Measurements from ENCODE around the gene PGPEP1.

Gene PGPEP1

DNA sequence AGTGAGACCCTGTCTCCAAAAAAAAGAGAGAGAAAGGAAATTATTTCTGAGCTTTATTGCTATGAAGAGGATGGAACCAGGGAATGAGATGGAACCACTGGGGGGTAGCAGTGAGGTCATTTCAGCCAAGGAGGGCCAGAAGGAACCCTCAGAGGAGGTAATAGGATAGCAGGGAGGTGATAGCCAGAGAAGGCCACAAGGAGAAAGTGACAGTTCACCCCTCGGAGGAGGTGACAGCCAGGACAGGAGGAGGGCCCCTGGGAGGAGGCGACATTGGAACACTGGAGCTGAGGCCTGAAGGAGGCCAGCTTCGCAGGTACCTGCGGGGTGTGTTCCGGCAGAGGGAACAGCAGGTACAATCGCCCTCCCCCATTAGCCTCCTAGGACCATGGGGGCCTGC, 675 bp upstream of the PGPEP1 start:
- Histone ChIP-seq H3K36me3 (no peaks in the 10 kb centered on the region), H3K27ac (no peak overlapping the region), H3K27me3 (ENCODE audit: insufficient read depth, low read depth, severe bottlenecking) (no peaks in the 10 kb centered on the region), H3K9me3 (ENCODE audit: severe bottlenecking) (no peaks in the 10 kb centered on the region), H3K4me3 (ENCODE audit: low read depth, low read length) (peak overlapping the region; percentile 85)
- TF ChIP-seq, protein P1, sequence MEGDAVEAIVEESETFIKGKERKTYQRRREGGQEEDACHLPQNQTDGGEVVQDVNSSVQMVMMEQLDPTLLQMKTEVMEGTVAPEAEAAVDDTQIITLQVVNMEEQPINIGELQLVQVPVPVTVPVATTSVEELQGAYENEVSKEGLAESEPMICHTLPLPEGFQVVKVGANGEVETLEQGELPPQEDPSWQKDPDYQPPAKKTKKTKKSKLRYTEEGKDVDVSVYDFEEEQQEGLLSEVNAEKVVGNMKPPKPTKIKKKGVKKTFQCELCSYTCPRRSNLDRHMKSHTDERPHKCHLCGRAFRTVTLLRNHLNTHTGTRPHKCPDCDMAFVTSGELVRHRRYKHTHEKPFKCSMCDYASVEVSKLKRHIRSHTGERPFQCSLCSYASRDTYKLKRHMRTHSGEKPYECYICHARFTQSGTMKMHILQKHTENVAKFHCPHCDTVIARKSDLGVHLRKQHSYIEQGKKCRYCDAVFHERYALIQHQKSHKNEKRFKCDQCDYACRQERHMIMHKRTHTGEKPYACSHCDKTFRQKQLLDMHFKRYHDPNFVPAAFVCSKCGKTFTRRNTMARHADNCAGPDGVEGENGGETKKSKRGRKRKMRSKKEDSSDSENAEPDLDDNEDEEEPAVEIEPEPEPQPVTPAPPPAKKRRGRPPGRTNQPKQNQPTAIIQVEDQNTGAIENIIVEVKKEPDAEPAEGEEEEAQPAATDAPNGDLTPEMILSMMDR (IDR thresholded peaks at IDR 0.05; ENCODE audit: low read depth, low read length): peak; percentile 43
- peak; percentile 34 for DNase-seq

DNA sequence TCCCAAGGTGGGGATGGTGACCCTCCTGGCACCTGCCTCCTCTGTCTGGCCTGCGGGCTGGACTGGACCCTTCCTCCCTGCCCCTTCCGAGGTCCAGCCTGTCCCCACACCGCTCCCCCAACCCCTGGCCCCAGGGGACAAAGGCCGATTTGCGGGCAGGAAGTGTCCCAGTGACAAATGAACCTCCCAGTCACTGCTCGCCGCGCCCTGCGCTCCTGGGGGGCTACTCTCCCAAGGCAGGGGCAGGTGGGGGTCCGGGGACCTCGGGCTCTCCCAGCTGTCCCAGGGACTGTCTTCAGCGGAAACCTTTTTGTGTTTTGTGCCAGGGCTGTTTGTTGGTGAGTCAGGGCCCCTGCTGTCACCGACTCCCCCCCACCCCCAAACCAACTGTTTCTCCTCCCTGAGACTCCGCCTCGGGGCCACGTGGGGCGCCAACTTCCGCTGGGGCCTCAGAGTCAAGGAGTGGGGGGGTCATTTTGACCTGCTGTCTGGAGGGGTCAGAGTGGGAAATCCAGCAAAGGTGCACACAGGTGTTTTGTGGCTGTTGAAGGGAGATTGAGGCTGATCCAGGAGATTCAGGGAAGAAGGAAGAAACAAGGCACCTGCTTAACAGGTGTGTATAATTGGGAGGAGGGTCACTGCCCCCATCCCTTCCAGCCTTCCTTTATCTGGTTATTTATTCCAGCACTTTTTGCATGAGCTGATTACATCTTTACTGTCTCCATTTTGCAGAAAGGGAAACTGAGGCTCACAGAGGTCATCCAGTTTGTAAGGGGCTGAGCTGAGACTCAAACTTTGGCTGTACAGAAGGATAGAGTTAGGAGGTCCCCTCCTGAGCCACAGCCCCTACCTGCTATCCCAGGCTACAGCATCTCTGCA, 831 bp downstream of the PGPEP1 start:
- peak; percentile 72 for DNase-seq
- Histone ChIP-seq H3K27me3 (ENCODE audit: insufficient read depth, low read depth, severe bottlenecking) (no peaks in the 10 kb centered on the region), H3K9me3 (ENCODE audit: severe bottlenecking) (no peaks in the 10 kb centered on the region), H3K27ac (peak overlapping the region; percentile 31), H3K36me3 (no peaks in the 10 kb centered on the region), H3K4me3 (ENCODE audit: low read depth, low read length) (peak overlapping the region; percentile 85)
- TF ChIP-seq, protein P1 (IDR thresholded peaks at IDR 0.05; ENCODE audit: low read depth, low read length): no peak

DNA sequence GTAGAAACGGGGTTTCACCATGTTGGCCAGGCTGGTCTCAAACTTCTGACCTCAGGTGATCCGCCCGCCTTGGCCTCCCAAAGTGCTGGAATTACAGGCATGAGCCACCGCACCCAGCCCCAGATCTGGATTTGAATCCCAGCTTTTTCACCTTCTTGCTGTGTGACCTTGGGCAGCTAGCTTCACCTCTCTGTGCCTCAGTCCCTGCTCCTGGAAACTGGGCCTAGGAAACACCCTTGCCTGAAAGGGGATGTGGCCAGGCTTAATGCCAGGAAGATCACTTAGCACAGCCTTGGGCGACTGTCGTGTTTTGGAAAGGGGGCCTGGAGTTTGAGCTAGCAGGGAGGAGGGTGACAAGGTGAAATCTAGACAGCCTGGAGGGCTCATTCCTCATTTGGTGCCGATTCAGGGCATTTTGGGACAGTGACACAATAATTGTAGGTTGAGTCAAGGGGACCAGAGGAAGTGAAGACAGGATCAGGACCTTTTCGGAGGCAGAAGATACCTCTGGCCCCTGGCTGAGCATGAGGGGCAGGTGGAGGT, 1.8 kb downstream of the PGPEP1 start:
- H3K27me3 ChIP-seq (ENCODE audit: insufficient read depth, low read depth, severe bottlenecking): no peaks in the 10 kb centered on the region
- no peak overlapping the region for H3K4me3 ChIP-seq (ENCODE audit: low read depth, low read length)
- no peaks in the 10 kb centered on the region for H3K36me3 ChIP-seq
- DNase-seq: no peak
- H3K9me3 ChIP-seq (ENCODE audit: severe bottlenecking): no peaks in the 10 kb centered on the region
- TF ChIP-seq, protein P1 (IDR thresholded peaks at IDR 0.05; ENCODE audit: low read depth, low read length): no peak
- H3K27ac ChIP-seq: no peak overlapping the region

DNA sequence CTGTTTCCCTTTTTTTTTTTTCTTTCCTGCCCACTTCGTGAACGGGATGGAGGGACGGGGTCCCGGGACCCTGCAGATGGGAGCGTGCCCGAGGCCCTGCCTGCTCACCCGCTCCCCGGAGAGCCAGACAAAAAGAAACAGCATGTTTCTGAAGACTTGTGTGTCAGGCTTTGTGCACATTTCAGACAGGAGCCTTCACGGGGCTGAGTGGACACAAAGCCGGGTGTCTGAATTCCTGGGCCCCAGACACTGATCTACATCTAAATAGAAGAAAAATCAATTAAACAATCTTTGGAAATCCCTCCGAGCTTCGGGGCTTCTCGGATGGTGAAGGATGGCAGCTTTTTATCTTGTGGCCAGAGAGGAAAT, 4.2 kb downstream of the PGPEP1 start:
- Histone ChIP-seq H3K9me3 (ENCODE audit: severe bottlenecking) (no peaks in the 10 kb centered on the region), H3K27me3 (ENCODE audit: insufficient read depth, low read depth, severe bottlenecking) (no peaks in the 10 kb centered on the region), H3K27ac (no peak overlapping the region), H3K4me3 (ENCODE audit: low read depth, low read length) (no peak overlapping the region), H3K36me3 (peaks cover 4% of the 10 kb centered on the region; the same call in 1 of the 2 replicates)
- DNase-seq: no peak
- TF ChIP-seq, protein P1 (IDR thresholded peaks at IDR 0.05; ENCODE audit: low read depth, low read length): no peak

DNA sequence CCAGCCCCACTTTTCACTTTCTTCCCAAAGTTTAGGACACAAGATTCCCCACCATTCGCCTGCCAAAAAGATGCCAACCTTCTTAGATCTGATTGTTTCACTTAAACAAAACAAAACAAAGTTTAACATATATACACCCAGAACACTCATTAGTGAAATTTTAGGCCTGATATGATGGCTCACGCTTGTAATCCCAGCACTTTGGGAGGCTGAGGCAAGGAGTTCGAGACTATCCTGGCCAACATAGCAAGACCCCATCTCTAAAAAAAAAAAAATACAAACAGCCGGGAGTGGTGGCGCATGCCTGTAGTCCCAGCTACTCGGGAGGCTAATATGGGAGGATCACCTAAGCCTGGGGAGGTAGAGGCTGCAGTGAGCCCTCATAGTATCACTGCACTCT, 4.9 kb downstream of the PGPEP1 start:
- Histone ChIP-seq H3K9me3 (ENCODE audit: severe bottlenecking) (no peaks in the 10 kb centered on the region), H3K4me3 (ENCODE audit: low read depth, low read length) (no peak overlapping the region), H3K27me3 (ENCODE audit: insufficient read depth, low read depth, severe bottlenecking) (no peaks in the 10 kb centered on the region), H3K36me3 (peaks cover 4% of the 10 kb centered on the region), H3K27ac (no peak overlapping the region)
- TF ChIP-seq, protein P1 (IDR thresholded peaks at IDR 0.05; ENCODE audit: low read depth, low read length): no peak
- no peak for DNase-seq
